ENCODE measurements around the gene EPGN.

DNA sequence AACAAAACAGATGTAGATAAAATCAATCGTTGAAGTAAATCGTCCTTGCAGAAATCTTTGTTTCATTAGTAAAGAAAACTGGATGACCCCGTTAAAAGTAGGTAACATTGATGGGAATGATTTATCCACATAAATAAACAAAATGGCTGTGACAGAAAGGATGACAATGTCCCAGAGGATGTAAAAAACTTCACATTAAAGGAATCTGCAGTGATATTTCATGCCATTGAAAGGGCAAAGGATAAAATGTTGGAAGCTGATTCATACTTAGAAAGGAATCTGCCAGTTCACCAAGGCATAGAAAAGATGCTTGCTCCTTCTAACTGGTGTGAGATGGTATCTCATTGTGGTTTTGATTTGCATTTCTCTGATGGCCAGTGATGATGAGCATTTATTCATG, 24.2 kb upstream of the EPGN start:
- TF ChIP-seq CTCF (IDR thresholded peaks at IDR 0.05), result no peak
- no peak for TF ChIP-seq POLR2A (IDR thresholded peaks at IDR 0.05)

Measured in Peyer's patch (tissue), 4 donors.